ENCODE results near the gene B3GNT2.

- TF ChIP-seq EP300 (IDR thresholded peaks at IDR 0.05; ENCODE audit: borderline replicate concordance) (no peak), CREB1 (IDR thresholded peaks at IDR 0.05; ENCODE audit: low read depth) (no peak), REST (IDR thresholded peaks at IDR 0.05; ENCODE audit: low read depth) (no peak), CEBPB (IDR thresholded peaks at IDR 0.05) (no peak), TAF1 (IDR thresholded peaks at IDR 0.05; ENCODE audit: low read depth) (no peak), RAD21 (IDR thresholded peaks at IDR 0.05; ENCODE audit: low read depth) (no peak), YY1 (IDR thresholded peaks at IDR 0.05; ENCODE audit: low read depth) (no peak), EGR1 (IDR thresholded peaks at IDR 0.05) (no peak), USF1 (IDR thresholded peaks at IDR 0.05) (no peak), MAX (IDR thresholded peaks at IDR 0.05) (no peak), TEAD4 (IDR thresholded peaks at IDR 0.05) (no peak), FOXM1 (IDR thresholded peaks at IDR 0.05; ENCODE audit: borderline replicate concordance, low read depth) (no peak)
Measured at GRCh38 chr2:62217970-62218369, 22.1 kb downstream of the B3GNT2 start.

All from Ishikawa (cell line).